IPS DF 19.7 (cell line): Measurements from ENCODE around the gene STOML1.
"Not testable (repeated sequence)": the region's sequence is repeated elsewhere in the genome, so short reads cannot be mapped to it uniquely, and the experiment has no call there.

Experiments
- DNase-seq: peaks from one replicate; pipeline ENCODE4 v3.0.0-alpha.2; 2013; ENCODE audit warnings: low read depth, low spot score

The STOML1 gene

DNA sequence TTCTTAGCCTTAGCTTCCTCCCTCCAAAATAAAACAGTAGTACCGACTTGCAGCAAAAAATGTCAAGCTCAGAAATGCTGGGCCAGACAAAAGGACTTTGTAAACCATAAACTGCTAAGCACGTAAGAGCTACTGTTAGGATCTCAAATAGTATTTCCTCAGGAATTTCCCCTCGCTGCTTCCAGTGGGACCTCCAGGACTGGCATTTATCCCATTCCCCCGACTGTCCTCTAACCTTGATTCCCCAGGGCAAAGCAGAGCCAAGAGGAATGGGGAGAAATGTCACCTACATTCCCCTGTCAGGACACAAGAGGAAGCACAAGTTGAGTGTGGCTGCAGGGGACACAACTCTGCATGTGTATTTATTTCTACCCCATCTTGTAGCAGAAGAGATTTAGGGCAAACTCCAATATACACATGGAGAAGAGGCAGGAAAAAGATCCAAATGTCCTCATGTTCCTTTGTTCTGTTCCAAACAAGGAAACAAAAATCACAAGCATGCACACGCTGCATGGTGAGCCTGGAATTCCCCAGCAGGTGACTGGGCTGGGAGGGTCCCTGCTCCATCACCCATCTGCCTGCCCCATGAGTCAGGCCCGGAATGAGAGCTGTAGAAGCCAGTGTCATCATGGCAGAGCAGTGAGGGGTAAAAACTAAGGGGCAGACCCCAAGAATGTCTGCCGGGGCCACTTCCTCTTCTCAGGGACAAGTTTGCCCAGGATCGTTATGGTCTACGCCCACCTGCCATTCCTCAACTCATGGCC lies 4.2 kb downstream of the STOML1 start:
- no peak for DNase-seq

GRCh38 chr15:73987250-73987649 lies 4.8 kb downstream of the STOML1 start:
- no peak for DNase-seq

DNA sequence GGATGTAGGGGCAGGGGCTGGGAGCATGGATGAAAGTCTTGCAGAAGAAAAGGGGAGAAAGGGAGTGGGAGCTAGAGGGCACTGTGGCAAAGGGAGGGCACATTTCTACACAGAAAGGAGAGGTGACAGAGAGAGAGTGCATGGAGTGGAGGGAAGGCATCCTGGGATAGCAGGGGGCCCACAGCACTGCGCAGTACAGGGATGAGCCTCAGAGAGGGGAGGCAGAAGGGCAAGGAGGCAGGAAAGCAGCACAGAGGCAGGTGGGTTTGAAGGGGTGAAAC lies 5.4 kb downstream of the STOML1 start:
- DNase-seq: no peak

GRCh38 chr15:73986055-73986775 lies 5.9 kb downstream of the STOML1 start:
- no peak for DNase-seq

GRCh38 chr15:73985101-73985873 lies 6.8 kb downstream of the STOML1 start:
- DNase-seq: no peak

GRCh38 chr15:73984208-73984979 lies 7.7 kb downstream of the STOML1 start:
- no peak for DNase-seq

DNA sequence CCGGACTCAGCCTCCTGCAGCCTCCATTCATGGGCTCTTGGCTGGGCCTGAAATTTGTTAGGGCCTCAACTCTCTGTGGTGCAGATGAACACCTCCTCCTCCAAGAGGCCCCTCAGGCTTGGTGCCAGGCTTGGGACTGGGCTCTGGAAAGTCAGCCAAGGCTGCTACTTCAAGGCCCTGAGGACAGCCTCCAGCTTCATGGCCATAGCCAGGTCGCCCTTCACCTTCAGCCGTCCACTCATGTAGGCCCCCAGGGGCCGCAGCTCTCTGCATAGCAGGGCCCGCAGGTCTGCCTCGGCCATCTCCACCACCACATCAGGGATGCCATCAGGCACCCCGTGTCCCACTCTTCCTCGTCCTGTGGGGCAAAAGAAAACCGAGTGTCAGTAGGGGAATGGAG lies 8.3 kb downstream of the STOML1 start:
- DNase-seq: no peak

DNA sequence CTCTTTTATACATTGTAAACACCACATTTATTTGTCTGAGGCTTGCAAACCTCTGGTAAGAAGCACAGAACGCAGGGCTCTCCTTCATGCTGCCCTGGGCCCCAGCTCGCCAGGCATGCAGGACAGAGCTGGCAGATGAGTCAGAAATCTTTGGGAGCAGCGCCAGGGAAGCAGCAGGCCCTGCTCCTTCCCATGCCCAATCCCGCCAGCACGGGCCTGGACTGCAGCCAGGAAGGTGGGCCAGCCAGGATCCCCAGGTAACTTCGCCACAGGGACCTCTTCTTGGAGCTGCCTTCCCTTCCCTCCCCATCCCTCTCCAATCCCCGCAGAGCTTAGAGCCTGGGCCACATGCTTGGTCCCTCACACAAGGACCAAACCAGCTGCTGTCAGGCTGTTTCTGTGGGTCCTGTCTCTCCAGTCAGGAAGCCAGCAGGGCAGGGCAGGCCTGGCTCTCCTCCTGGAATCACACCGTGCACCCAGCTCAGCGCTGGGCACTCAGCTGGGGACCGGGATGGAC lies 8.8 kb downstream of the STOML1 start:
- no peak for DNase-seq

DNA sequence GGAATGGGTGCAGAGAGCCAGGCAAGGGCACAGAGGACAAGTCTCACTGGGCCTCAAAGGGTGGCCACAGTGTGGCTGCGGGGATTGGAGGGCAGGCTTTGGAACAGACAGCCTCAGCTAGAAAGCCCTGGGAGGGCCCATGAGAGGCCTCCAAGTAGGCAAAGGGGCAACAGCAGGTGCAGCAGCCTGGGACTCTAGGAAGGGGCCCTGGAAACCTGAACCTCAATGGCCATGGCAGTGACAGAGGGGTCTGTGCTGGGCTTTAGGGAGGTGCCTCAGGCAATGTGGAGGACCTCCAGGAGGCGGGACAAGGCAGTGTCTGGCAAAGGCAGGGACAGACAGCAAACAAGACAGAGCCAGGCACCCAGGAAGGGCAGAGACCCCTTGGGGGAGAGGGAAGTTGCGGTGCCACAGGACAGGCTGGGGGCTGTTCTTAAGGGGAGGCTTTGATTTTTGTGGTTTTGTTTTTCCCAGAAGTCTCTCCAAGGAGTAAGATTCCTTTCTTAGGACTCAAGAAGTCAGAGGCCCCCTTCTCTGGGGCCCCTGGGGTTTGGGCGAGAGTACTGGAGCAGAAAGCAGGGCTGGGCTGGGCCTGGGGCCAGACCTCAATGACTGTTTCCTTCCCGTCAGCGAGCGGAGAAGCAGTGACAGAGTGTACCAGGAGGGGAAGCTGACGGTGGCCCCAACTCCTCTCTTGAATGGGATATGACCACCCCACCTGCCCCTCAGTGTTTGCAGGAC lies 9.7 kb downstream of the STOML1 start:
- no peak for DNase-seq

DNA sequence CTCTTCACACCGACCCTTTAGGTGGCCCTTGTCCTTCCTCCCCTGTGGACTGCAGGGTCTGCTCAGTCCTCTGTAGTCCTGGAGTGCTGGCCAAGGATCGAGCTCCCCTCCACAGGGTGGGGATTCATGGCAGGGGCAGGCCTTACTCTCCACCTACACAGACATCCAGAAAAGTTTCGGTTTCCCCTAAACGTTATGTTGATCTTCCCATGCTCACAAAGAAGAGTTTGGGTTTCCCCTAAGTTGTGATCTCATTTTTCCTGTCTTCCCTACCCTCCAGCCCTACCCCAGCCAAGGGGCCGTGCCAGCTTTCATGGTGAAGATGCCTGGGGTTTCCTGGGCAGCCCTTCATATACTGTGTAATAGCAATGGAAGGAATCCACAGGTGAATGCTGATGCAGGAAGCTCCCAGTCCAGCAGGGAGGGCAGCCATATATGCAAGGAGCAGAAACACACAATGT lies 10.3 kb downstream of the STOML1 start:
- no peak for DNase-seq

DNA sequence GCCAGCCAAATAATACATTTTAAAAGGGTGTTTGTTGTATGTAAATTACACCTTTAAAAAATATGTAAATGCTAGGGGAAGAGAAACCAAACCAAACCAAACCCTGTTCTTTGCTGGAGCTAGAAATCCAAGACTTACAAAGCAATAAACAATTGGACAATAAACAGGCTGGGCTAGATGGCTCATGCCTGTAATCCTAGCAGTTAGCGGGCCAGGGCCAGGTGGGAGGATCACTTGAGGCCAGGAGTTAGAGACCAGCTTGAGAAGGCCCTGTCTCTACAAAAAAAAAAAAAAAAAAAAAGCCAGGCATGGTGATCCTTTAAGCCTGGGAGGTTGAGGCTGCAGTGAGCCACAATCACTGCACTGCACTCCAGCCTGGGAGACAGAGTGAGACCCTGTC lies 12.5 kb downstream of the STOML1 start:
- DNase-seq: no peak

DNA sequence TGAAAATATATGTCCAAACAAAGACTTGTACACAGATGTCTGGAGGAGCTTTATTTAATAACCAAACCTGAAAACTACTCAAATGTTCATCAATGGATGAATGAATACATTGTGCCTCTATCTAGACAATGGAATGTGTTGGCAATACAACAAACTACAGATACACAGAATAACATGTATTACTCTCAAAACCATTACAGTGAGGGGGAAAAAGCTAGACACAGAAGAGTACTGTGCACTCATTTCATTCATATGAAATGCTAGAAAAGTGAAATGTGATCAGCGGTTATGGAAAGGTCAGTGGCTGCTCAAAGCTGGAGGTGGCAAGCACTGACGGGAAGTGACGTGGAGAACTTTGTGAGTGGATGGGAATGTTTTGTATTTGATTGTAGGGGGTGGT lies 13.2 kb downstream of the STOML1 start:
- DNase-seq: no peak

GRCh38 chr15:73975440-73976125 lies 16.5 kb downstream of the STOML1 start:
- DNase-seq: not testable (repeated sequence)

DNA sequence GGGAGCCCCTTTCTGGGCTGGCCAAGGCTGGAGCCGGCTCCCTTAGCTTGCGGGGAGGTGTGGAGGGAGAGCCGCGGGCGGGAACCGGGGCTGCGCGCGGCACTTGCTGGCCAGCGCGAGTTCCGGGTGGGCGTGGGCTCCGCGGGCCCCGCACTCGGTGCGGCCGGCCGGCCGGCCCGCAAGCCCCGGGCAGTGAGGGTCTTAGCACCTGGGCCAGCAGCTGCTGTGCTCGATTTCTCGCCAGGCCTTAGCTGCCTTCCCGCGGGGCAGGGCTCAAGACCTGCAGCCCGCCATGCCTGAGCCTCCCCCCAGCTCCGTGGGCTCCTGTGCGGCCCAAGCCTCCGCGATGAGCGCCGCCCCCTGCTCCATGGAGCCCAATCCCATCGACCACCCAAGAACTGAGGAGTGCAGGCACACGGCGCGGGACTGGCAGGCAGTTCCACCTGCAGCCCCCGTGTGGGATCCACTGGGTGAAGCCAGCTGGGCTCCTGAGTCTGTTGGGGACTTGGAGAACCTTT lies 18.4 kb downstream of the STOML1 start:
- DNase-seq: not testable (repeated sequence)

DNA sequence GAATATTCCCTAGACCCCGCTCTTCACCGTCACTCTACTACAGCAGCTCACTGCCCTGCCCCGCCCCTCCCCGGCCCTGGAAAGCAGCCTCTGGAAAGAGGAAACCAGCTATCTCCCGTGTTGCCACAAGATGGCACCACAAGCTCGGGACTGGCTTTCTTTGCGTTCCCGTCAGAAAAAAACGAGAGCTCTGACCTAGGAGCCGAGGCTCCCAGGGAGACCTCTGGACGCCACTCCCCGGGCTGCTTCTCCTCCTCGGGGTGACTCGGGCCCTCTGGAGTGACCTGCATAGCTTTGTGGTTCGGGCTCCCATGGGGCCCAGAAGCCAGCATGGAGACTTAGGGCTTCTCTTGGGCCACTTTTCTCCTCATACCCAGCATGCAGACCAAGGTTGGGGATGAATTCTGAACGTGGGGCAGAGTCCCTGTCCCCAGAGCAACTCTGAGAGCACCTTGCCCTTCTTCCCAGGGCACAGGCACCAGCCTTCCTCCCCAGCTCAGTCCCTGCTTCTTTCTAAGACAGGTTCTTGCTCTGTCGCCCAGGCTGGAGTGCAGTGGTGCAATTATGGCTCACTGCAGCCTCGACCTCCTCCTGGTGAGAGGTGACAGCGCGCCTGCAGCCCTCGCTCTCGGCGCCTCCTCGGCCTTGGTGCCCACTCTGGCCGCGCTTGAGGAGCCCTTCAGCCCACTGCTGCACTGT lies 19.0 kb downstream of the STOML1 start:
- peak; percentile 65 for DNase-seq

- DNase-seq: no peak
Measured at GRCh38 chr15:73969151-73969759, 22.8 kb downstream of the STOML1 start.

DNA sequence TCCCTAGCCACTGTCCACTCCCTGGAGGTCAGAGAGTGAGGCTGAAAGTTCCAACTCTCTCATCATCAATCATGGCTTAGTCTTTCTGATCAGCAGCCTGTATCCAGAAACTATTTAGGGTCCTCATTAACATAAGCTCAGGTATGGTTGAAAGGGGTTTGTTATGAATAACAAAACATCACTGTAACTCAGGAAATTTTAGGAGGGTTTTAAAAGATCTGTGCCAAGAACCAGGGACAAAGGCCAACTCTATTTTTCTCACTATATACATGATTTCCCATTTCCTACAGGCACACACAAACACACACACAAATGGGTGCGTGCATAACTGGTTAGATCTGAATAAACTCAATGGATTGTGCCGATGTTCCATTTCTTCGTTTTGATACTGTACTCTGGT lies 23.6 kb downstream of the STOML1 start:
- DNase-seq: no peak

GRCh38 chr15:73965758-73966113 lies 26.4 kb downstream of the STOML1 start:
- DNase-seq: no peak
